Measurements from ENCODE around the gene C1orf21.

The C1orf21 gene

DNA sequence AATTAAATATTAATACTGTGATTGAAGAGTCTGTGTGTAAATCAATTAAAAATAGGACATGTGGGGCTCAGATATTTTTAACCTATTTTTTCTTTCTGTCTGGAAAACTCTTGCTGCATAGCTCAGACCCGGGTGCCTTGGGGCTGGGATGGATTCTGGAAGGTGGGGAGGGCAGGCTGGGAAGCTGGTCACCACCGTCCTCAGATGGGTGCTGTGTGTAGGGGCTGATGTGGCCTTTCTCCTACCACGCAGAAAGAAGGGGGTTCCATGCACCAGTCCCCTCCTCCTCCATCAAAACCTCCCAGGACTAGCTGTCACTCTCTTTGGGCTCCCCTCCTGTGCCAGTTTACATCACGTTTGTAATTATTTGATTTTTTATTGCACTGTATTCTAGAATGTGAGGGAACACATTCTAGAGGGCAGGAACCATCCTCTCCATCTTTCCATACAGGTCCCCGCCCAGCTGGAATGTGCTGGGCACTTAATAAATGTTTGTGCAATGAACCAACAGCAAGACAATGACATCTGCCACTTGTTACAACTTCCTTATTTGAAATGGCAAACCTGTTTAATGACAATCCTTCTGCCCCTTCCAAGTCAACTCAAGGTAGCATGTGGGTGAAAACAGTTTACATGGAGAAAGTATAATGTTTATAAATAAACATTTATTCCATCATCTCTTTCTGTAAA, 263.5 kb downstream of the C1orf21 start:
- H3K27me3 ChIP-seq (ENCODE audit: insufficient read depth, low read length) = peaks cover 4% of the 10 kb centered on the region; the same call in 1 of the 2 replicates
- H3K9me3 ChIP-seq (ENCODE audit: low read length) = no peaks in the 10 kb centered on the region
- no peaks in the 10 kb centered on the region for H3K4me1 ChIP-seq (ENCODE audit: insufficient read depth, low read length, severe bottlenecking)
- H3K79me2 ChIP-seq (ENCODE audit: insufficient read depth, low read length) = no peaks in the 10 kb centered on the region
- H3F3A ChIP-seq (ENCODE audit: insufficient read depth, low read length) = no peaks in the 10 kb centered on the region
- H3K4me3 ChIP-seq (ENCODE audit: low read depth, low read length, poor library complexity, severe bottlenecking) = no peak overlapping the region
- no peak overlapping the region for H3K27ac ChIP-seq (ENCODE audit: low read depth, low read length, poor library complexity, severe bottlenecking)
- H4K20me1 ChIP-seq (ENCODE audit: insufficient read depth, low read length) = no peaks in the 10 kb centered on the region
- no peak overlapping the region for H3K4me2 ChIP-seq (ENCODE audit: low read length)
- no peak overlapping the region for H3K9ac ChIP-seq (ENCODE audit: low read length)
- no peak overlapping the region for H2AFZ ChIP-seq (ENCODE audit: low read length)
- no peaks in the 10 kb centered on the region for H3K36me3 ChIP-seq (ENCODE audit: insufficient read depth, low read length)
- TF ChIP-seq EZH2 (IDR thresholded peaks at IDR 0.05; ENCODE audit: borderline replicate concordance, low read length) = no peak
- TF ChIP-seq, protein P1, sequence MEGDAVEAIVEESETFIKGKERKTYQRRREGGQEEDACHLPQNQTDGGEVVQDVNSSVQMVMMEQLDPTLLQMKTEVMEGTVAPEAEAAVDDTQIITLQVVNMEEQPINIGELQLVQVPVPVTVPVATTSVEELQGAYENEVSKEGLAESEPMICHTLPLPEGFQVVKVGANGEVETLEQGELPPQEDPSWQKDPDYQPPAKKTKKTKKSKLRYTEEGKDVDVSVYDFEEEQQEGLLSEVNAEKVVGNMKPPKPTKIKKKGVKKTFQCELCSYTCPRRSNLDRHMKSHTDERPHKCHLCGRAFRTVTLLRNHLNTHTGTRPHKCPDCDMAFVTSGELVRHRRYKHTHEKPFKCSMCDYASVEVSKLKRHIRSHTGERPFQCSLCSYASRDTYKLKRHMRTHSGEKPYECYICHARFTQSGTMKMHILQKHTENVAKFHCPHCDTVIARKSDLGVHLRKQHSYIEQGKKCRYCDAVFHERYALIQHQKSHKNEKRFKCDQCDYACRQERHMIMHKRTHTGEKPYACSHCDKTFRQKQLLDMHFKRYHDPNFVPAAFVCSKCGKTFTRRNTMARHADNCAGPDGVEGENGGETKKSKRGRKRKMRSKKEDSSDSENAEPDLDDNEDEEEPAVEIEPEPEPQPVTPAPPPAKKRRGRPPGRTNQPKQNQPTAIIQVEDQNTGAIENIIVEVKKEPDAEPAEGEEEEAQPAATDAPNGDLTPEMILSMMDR (IDR thresholded peaks at IDR 0.05; ENCODE audit: low read length) = no peak
- H3K9me2 ChIP-seq (ENCODE audit: low read depth, low read length) = no peaks in the 10 kb centered on the region

DNA sequence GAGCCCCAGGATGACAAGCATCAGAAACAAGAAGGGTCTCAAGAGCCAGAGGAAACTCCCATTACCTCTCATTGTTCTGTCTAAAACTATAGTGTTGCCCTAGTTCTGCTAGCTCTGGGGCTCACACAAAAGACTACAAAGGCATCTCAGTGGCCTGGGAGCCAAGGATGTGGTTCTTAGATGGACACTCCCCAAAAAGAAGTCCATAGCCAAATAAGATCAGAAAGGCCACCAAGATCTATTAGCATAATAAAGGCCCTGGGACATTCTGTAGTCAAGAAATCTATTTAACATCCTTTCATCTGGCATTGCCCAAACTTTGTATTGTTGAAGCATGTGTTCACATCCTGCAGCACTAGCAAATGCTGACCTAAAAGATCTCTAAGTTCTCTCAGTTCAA, 268.4 kb downstream of the C1orf21 start:
- Histone ChIP-seq H3K4me3 (ENCODE audit: low read depth, low read length, poor library complexity, severe bottlenecking) (no peak overlapping the region), H3K9ac (ENCODE audit: low read length) (no peak overlapping the region), H4K20me1 (ENCODE audit: insufficient read depth, low read length) (no peaks in the 10 kb centered on the region), H3K9me2 (ENCODE audit: low read depth, low read length) (no peaks in the 10 kb centered on the region), H3F3A (ENCODE audit: insufficient read depth, low read length) (no peaks in the 10 kb centered on the region), H3K79me2 (ENCODE audit: insufficient read depth, low read length) (no peaks in the 10 kb centered on the region), H2AFZ (ENCODE audit: low read length) (no peak overlapping the region), H3K9me3 (ENCODE audit: low read length) (no peaks in the 10 kb centered on the region), H3K27me3 (ENCODE audit: insufficient read depth, low read length) (no peaks in the 10 kb centered on the region; the same call in 1 of the 2 replicates), H3K36me3 (ENCODE audit: insufficient read depth, low read length) (no peaks in the 10 kb centered on the region), H3K27ac (ENCODE audit: low read depth, low read length, poor library complexity, severe bottlenecking) (no peak overlapping the region), H3K4me2 (ENCODE audit: low read length) (no peak overlapping the region), H3K4me1 (ENCODE audit: insufficient read depth, low read length, severe bottlenecking) (no peaks in the 10 kb centered on the region)
- no peak for TF ChIP-seq EZH2 (IDR thresholded peaks at IDR 0.05; ENCODE audit: borderline replicate concordance, low read length)
- TF ChIP-seq, protein P1 (IDR thresholded peaks at IDR 0.05; ENCODE audit: low read length) = no peak

DNA sequence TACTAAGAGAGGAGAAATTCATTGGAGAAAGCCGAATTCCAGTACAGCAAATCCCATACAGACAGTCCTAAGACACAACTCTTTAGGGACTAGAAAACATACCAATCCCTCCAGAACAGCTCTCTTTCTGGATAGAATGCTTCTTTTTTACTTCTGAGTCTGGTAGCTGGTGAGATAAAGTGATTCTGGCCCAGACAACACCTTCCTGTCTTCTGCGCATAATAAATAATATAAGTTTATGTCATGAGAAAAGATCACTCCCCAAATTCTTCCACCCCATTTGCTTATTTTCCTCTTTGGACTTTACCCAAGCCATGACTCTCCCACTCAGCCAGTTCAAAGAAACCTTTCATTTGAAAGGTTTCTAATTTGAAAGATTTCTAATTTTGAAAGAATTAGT, 269.4 kb downstream of the C1orf21 start:
- H3K4me2 ChIP-seq (ENCODE audit: low read length) = no peak overlapping the region

More for the DNA sequence above, 269.4 kb downstream of the C1orf21 start:
- Histone ChIP-seq H3K27ac (ENCODE audit: low read depth, low read length, poor library complexity, severe bottlenecking) (no peak overlapping the region), H3K4me1 (ENCODE audit: insufficient read depth, low read length, severe bottlenecking) (no peaks in the 10 kb centered on the region), H4K20me1 (ENCODE audit: insufficient read depth, low read length) (no peaks in the 10 kb centered on the region), H3K9ac (ENCODE audit: low read length) (no peak overlapping the region), H3K9me2 (ENCODE audit: low read depth, low read length) (no peaks in the 10 kb centered on the region), H3F3A (ENCODE audit: insufficient read depth, low read length) (no peaks in the 10 kb centered on the region), H3K27me3 (ENCODE audit: insufficient read depth, low read length) (no peaks in the 10 kb centered on the region; the same call in 1 of the 2 replicates), H2AFZ (ENCODE audit: low read length) (no peak overlapping the region), H3K9me3 (ENCODE audit: low read length) (no peaks in the 10 kb centered on the region), H3K4me3 (ENCODE audit: low read depth, low read length, poor library complexity, severe bottlenecking) (no peak overlapping the region), H3K36me3 (ENCODE audit: insufficient read depth, low read length) (no peaks in the 10 kb centered on the region), H3K79me2 (ENCODE audit: insufficient read depth, low read length) (no peaks in the 10 kb centered on the region)
- TF ChIP-seq EZH2 (IDR thresholded peaks at IDR 0.05; ENCODE audit: borderline replicate concordance, low read length) = no peak
- TF ChIP-seq, protein P1 (IDR thresholded peaks at IDR 0.05; ENCODE audit: low read length) = no peak
